ENCODE data around the gene LUC7L2. TPM values are rescaled to one million over a fixed set of nuclear protein-coding genes. Genes with fewer than 3 reads are reported as not detected.

Gene LUC7L2
- total and polyA plus RNA-seq, 9 of the 15 experiments (the other 6 are each of a cell fraction or from before 2014, with no cell fraction given), result 56.1 to 207 (median 141) TPM

DNA sequence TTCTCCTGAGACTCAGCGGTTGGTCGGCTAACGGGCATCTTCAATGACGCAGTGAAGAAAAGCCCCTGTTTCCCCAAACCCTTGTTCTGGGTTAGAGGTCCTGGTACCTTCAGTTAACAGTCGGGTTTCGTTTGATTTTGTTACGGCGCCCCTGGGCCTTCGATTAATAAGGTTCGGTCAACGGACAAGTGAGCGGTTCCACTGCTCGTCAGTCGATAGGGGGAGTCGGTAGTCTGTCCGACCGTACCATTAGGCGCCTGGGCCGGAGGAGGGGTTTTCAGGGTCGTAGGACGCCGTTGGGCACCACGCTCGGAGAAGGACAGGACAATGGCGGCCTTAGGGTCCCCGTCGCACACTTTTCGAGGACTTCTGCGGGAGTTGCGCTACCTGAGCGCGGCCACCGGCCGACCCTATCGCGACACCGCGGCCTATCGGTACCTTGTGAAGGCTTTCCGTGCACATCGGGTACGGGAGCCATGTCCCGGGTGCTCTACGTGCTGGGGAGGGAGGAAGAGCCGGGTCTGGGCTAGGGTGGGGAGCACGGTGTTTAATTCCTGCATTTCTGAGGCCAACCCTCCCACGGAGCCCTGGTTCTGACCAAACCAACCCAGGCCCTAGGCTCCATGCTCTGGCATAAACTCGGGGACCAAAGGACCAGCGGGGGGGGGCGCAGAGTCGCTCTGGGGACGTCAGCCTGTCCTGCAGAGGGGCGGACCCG is 18.5 kb upstream of the LUC7L2 start, which contains the start of gene FMC1 (continued):
- TF ChIP-seq, protein P1, sequence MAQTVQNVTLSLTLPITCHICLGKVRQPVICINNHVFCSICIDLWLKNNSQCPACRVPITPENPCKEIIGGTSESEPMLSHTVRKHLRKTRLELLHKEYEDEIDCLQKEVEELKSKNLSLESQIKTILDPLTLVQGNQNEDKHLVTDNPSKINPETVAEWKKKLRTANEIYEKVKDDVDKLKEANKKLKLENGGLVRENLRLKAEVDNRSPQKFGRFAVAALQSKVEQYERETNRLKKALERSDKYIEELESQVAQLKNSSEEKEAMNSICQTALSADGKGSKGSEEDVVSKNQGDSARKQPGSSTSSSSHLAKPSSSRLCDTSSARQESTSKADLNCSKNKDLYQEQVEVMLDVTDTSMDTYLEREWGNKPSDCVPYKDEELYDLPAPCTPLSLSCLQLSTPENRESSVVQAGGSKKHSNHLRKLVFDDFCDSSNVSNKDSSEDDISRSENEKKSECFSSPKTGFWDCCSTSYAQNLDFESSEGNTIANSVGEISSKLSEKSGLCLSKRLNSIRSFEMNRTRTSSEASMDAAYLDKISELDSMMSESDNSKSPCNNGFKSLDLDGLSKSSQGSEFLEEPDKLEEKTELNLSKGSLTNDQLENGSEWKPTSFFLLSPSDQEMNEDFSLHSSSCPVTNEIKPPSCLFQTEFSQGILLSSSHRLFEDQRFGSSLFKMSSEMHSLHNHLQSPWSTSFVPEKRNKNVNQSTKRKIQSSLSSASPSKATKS (CRISPR knock-in tag; IDR thresholded peaks at IDR 0.05), result no peak
- TF ChIP-seq BRD4 (IDR thresholded peaks at IDR 0.05) (peak; percentile 99), TAF15 (IDR thresholded peaks at IDR 0.05; ENCODE audit: low read depth, low read length) (no peak), STAT5A (IDR thresholded peaks at IDR 0.05; ENCODE audit: borderline replicate concordance, low read length) (no peak), MTA2 (IDR thresholded peaks at IDR 0.05; ENCODE audit: low read depth) (no peak), TRIM28 (IDR thresholded peaks at IDR 0.05) (no peak; the same call in 1 of the 2 replicates), RBBP5 (IDR thresholded peaks at IDR 0.05; ENCODE audit: borderline replicate concordance, insufficient read depth, low read length, poor library complexity, severe bottlenecking) (peak; percentile 98), CCNT2 (IDR thresholded peaks at IDR 0.05; ENCODE audit: borderline replicate concordance, extremely low read depth, insufficient read length, low read depth, low read length) (no peak), ZNF354B (CRISPR knock-in tag; IDR thresholded peaks at IDR 0.05) (no peak), POLR3A (IDR thresholded peaks at IDR 0.05; ENCODE audit: borderline replicate concordance, extremely low read depth, insufficient read depth, insufficient read length) (no peak), TFAM (CRISPR knock-in tag; conservative IDR thresholded peaks at IDR 0.05) (no peak), BCL6 (CRISPR knock-in tag; IDR thresholded peaks at IDR 0.05) (no peak), CSDE1 (IDR thresholded peaks at IDR 0.05) (peak in 1 of 2 experiments; percentile 56; a peak in 1 of 4 replicates), HDAC2 (IDR thresholded peaks at IDR 0.05) (no peak; the same call in 1 of the 2 replicates), MAFK (IDR thresholded peaks at IDR 0.05; ENCODE audit: low read length) (no peak), HDAC1 (IDR thresholded peaks at IDR 0.05) (peak in 1 of 2 experiments; percentile 82; a peak in 2 of 4 replicates), POU5F1 (IDR thresholded peaks at IDR 0.05; ENCODE audit: borderline replicate concordance, low read depth, low read length, partially characterized antibody) (no peak)
- TF ChIP-seq, protein P2, sequence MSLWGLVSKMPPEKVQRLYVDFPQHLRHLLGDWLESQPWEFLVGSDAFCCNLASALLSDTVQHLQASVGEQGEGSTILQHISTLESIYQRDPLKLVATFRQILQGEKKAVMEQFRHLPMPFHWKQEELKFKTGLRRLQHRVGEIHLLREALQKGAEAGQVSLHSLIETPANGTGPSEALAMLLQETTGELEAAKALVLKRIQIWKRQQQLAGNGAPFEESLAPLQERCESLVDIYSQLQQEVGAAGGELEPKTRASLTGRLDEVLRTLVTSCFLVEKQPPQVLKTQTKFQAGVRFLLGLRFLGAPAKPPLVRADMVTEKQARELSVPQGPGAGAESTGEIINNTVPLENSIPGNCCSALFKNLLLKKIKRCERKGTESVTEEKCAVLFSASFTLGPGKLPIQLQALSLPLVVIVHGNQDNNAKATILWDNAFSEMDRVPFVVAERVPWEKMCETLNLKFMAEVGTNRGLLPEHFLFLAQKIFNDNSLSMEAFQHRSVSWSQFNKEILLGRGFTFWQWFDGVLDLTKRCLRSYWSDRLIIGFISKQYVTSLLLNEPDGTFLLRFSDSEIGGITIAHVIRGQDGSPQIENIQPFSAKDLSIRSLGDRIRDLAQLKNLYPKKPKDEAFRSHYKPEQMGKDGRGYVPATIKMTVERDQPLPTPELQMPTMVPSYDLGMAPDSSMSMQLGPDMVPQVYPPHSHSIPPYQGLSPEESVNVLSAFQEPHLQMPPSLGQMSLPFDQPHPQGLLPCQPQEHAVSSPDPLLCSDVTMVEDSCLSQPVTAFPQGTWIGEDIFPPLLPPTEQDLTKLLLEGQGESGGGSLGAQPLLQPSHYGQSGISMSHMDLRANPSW (CRISPR knock-in tag; IDR thresholded peaks at IDR 0.05), result no peak; the same call in 1 of the 2 replicates
- TF ChIP-seq, protein P3, sequence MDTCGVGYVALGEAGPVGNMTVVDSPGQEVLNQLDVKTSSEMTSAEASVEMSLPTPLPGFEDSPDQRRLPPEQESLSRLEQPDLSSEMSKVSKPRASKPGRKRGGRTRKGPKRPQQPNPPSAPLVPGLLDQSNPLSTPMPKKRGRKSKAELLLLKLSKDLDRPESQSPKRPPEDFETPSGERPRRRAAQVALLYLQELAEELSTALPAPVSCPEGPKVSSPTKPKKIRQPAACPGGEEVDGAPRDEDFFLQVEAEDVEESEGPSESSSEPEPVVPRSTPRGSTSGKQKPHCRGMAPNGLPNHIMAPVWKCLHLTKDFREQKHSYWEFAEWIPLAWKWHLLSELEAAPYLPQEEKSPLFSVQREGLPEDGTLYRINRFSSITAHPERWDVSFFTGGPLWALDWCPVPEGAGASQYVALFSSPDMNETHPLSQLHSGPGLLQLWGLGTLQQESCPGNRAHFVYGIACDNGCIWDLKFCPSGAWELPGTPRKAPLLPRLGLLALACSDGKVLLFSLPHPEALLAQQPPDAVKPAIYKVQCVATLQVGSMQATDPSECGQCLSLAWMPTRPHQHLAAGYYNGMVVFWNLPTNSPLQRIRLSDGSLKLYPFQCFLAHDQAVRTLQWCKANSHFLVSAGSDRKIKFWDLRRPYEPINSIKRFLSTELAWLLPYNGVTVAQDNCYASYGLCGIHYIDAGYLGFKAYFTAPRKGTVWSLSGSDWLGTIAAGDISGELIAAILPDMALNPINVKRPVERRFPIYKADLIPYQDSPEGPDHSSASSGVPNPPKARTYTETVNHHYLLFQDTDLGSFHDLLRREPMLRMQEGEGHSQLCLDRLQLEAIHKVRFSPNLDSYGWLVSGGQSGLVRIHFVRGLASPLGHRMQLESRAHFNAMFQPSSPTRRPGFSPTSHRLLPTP (IDR thresholded peaks at IDR 0.05; ENCODE audit: borderline replicate concordance, extremely low read depth, insufficient read length), result peak; percentile 31
